IMR-90 (cell line): Measurements from ENCODE around the gene ITPR2. TPM values are rescaled to one million over a fixed set of nuclear protein-coding genes. Genes with fewer than 3 reads are reported as not detected.

Source experiments
- ATAC-seq: fragments of 200-7000 bp; cut with Tn5 transposase; 2 replicates; pipeline ENCODE4 v1.9.1; 2020; ENCODE audit warnings: low read depth, mild to moderate bottlenecking, moderate library complexity
- BruUV-seq: library from RNA; stranded (reverse); fragments of 400-500 nt; replicated peaks from 2 replicates; lab custom pipeline; 2021; lab: Mats Ljungman, UMichigan
- CTCF ChIA-PET: fragments of 300-600 bp; formaldehyde crosslinking; extraction: SDS; loops from one replicate; lab custom pipeline; 2021; ENCODE audit warnings: antibody characterized with exemption; lab: Yijun Ruan, JAX
- POLR2A ChIA-PET: fragments of 300-600 bp; sonication (Branson Sonifier 250); formaldehyde crosslinking; loops from one replicate; lab custom pipeline; 2022; ENCODE audit warnings: antibody characterized with exemption; ENCODE audit not compliant: unreplicated experiment; lab: Charles Lee
- DNase-seq: peaks from one replicate; pipeline ENCODE4 v3.0.0; 2013
- H2AFZ ChIP-seq: replicated peaks from 2 replicates; pipeline ENCODE3; 2013; ENCODE audit warnings: low read length, mild to moderate bottlenecking; ENCODE audit not compliant: poor library complexity
- H2AK5ac ChIP-seq: 2 replicates; pipeline ENCODE4 v1.6.1; 2013; ENCODE audit warnings: low read depth, low read length, inconsistent platforms
- H2AK9ac ChIP-seq: replicated peaks from 2 replicates; pipeline ENCODE3; 2013; ENCODE audit warnings: mild to moderate bottlenecking, low read depth, low read length, moderate library complexity; ENCODE audit not compliant: poor library complexity
- H2BK120ac ChIP-seq: 2 replicates; pipeline ENCODE4 v1.6.1; 2013; ENCODE audit warnings: low read depth, low read length, inconsistent platforms
- H2BK15ac ChIP-seq: 3 replicates; pipeline ENCODE4 v1.6.1; 2013; ENCODE audit warnings: low read depth, low read length, inconsistent platforms
- H2BK20ac ChIP-seq: 2 replicates; pipeline ENCODE4 v1.6.1; 2013; ENCODE audit warnings: low read depth, mild to moderate bottlenecking, inconsistent platforms, low read length, moderate library complexity
- H2BK5ac ChIP-seq: 2 replicates; pipeline ENCODE4 v1.6.1; 2013; ENCODE audit warnings: mild to moderate bottlenecking, low read depth, low read length, inconsistent platforms; ENCODE audit not compliant: poor library complexity, severe bottlenecking
- H3K14ac ChIP-seq: replicated peaks from 2 replicates; pipeline ENCODE4 v1.6.1; 2013; ENCODE audit warnings: low read depth, low read length, inconsistent platforms
- H3K18ac ChIP-seq: 2 replicates; pipeline ENCODE4 v1.6.1; 2013; ENCODE audit warnings: low read depth, low read length, control low read depth
- H3K23ac ChIP-seq: 2 replicates; pipeline ENCODE4 v1.6.1; 2013; ENCODE audit warnings: low read depth, low read length, inconsistent platforms
- H3K27ac ChIP-seq: 2 replicates; pipeline ENCODE4 v1.5.1; 2013; ENCODE audit warnings: mild to moderate bottlenecking, control low read depth, low read length; ENCODE audit not compliant: insufficient read depth
- H3K27me3 ChIP-seq: 2 replicates; pipeline ENCODE4 v1.6.1; 2013; ENCODE audit warnings: low read length; ENCODE audit not compliant: control insufficient read depth, insufficient read depth
- H3K36me3 ChIP-seq: 2 replicates; pipeline ENCODE4 v1.6.1; 2013; ENCODE audit warnings: low read length, mixed read lengths; ENCODE audit not compliant: control insufficient read depth, insufficient read depth
- H3K4ac ChIP-seq: 2 replicates; pipeline ENCODE4 v1.6.1; 2013; ENCODE audit warnings: low read depth, low read length, inconsistent platforms
- H3K4me1 ChIP-seq: 2 replicates; pipeline ENCODE4 v1.6.1; 2013; ENCODE audit warnings: low read length, mixed read lengths; ENCODE audit not compliant: control insufficient read depth, insufficient read depth
- H3K4me2 ChIP-seq: 2 replicates; pipeline ENCODE4 v1.6.1; 2013; ENCODE audit warnings: low read depth, mild to moderate bottlenecking, control low read depth, low read length, moderate library complexity
- H3K4me3 ChIP-seq: 2 replicates; pipeline ENCODE4 v1.5.1; 2013; ENCODE audit warnings: low read depth, mild to moderate bottlenecking, control low read depth, low read length, moderate library complexity; ENCODE audit not compliant: insufficient read depth
- H3K56ac ChIP-seq: 2 replicates; pipeline ENCODE4 v1.6.1; 2013; ENCODE audit warnings: low read length, inconsistent platforms; ENCODE audit not compliant: insufficient read depth; ENCODE audit errors: extremely low read depth
- H3K79me1 ChIP-seq, 2 experiments: 2 replicates each; pipeline ENCODE4 v1.6.1; 2013; ENCODE audit warnings: low read length in 2 of 2, inconsistent platforms in 1 of 2, low read depth in 1 of 2
- H3K9ac ChIP-seq: 2 replicates; pipeline ENCODE4 v1.6.1; 2013; ENCODE audit warnings: low read depth, low read length, control low read depth
- H3K9me1 ChIP-seq: 2 replicates; pipeline ENCODE4 v1.6.1; 2013; ENCODE audit warnings: low read length, inconsistent platforms; ENCODE audit not compliant: insufficient read depth
- H3K9me3 ChIP-seq: 2 replicates; pipeline ENCODE4 v1.6.1; 2013; ENCODE audit warnings: low read length; ENCODE audit not compliant: control insufficient read depth, insufficient read depth
- H4K20me1 ChIP-seq: 2 replicates; pipeline ENCODE4 v1.6.1; 2013; ENCODE audit warnings: low read length, inconsistent platforms; ENCODE audit not compliant: insufficient read depth
- H4K5ac ChIP-seq: 2 replicates; pipeline ENCODE4 v1.6.1; 2013; ENCODE audit warnings: mild to moderate bottlenecking, low read depth, low read length, control low read depth
- H4K8ac ChIP-seq, 2 experiments: 2 replicates each; pipeline ENCODE4 v1.6.1; 2013; ENCODE audit warnings: low read depth in 2 of 2, low read length in 2 of 2, control low read depth in 1 of 2, inconsistent platforms in 1 of 2
- H4K91ac ChIP-seq: 2 replicates; pipeline ENCODE4 v1.6.1; 2013; ENCODE audit warnings: low read depth, low read length, inconsistent platforms; ENCODE audit not compliant: insufficient read depth
- BHLHE40 ChIP-seq: fragments of 150-350 bp; IDR thresholded peaks from 2 replicates; pipeline ENCODE4 v1.6.1; 2016; ENCODE audit warnings: mild to moderate bottlenecking, low read depth, low read length
- CEBPB ChIP-seq: IDR thresholded peaks from 2 replicates; pipeline ENCODE4 v1.6.1; 2012; ENCODE audit warnings: low read depth, low read length, improper control_type of control experiment
- CHD1 ChIP-seq: IDR thresholded peaks from 2 replicates; pipeline ENCODE4 v1.6.1; 2012; ENCODE audit warnings: low read depth, low read length, improper control_type of control experiment
- CTCF ChIP-seq: conservative IDR thresholded peaks from 2 replicates; pipeline ENCODE4 v1.5.1; 2012; ENCODE audit warnings: mild to moderate bottlenecking, low read depth, low read length, improper control_type of control experiment
- ELK1 ChIP-seq: fragments of 150-350 bp; IDR thresholded peaks from 2 replicates; pipeline ENCODE4 v1.6.1; 2016; ENCODE audit warnings: low read depth, mild to moderate bottlenecking, low read length, moderate library complexity, borderline replicate concordance
- FOS ChIP-seq: fragments of 150-350 bp; IDR thresholded peaks from 2 replicates; pipeline ENCODE4 v1.6.1; 2016; ENCODE audit warnings: low read depth, low read length
- MAFK ChIP-seq: IDR thresholded peaks from 2 replicates; pipeline ENCODE4 v1.6.1; 2012; ENCODE audit warnings: low read depth, low read length, improper control_type of control experiment
- MAZ ChIP-seq: IDR thresholded peaks from 2 replicates; pipeline ENCODE4 v1.6.1; 2012; ENCODE audit warnings: low read depth, mild to moderate bottlenecking, low read length, improper control_type of control experiment, moderate library complexity, borderline replicate concordance
- MXI1 ChIP-seq: IDR thresholded peaks from 2 replicates; pipeline ENCODE4 v1.6.1; 2012; ENCODE audit warnings: low read depth, mild to moderate bottlenecking, low read length, moderate library complexity, borderline replicate concordance
- NFE2L2 ChIP-seq: fragments of 150-350 bp; IDR thresholded peaks from 2 replicates; pipeline ENCODE4 v1.6.1; 2016; ENCODE audit warnings: low read depth, mild to moderate bottlenecking, low read length
- POLR2A ChIP-seq: IDR thresholded peaks from 2 replicates; pipeline ENCODE4 v1.6.1; 2012; ENCODE audit warnings: mild to moderate bottlenecking, low read depth, low read length
- RAD21 ChIP-seq: IDR thresholded peaks from 2 replicates; pipeline ENCODE4 v1.6.1; 2012; ENCODE audit warnings: low read length, improper control_type of control experiment
- RCOR1 ChIP-seq: IDR thresholded peaks from 2 replicates; pipeline ENCODE4 v1.6.1; 2012; ENCODE audit warnings: mild to moderate bottlenecking, low read length, improper control_type of control experiment; ENCODE audit not compliant: insufficient replicate concordance
- RFX5 ChIP-seq: IDR thresholded peaks from 2 replicates; pipeline ENCODE4 v1.8.0; 2012; ENCODE audit warnings: low read depth, mild to moderate bottlenecking, low read length, moderate library complexity
- SMC3 ChIP-seq: fragments of 150-350 bp; IDR thresholded peaks from 2 replicates; pipeline ENCODE4 v1.6.1; 2016; ENCODE audit warnings: low read depth, mild to moderate bottlenecking, antibody characterized with exemption, low read length, moderate library complexity
- USF2 ChIP-seq: fragments of 150-350 bp; IDR thresholded peaks from 2 replicates; pipeline ENCODE4 v1.6.1; 2017; ENCODE audit warnings: mild to moderate bottlenecking, antibody characterized with exemption, low read length, low read depth
- WGBS, 2 experiments: methylation state at CpG; one replicate each; pipeline versions ENCODE4 v1.1.5 to v1.1.7; 2013; ENCODE audit warnings: missing lambda C conversion rate in 2 of 2; ENCODE audit not compliant: insufficient read length in 1 of 2; ENCODE audit errors: extremely low coverage in 2 of 2; 5-methylcytosine and 5-hydroxymethylcytosine counted together
- dilution Hi-C: fragments of 300-500 bp; cut with HindIII; formaldehyde crosslinking; loops from one replicate; pipeline ENCODE4 v1.14.3; 2018; ENCODE audit warnings: low sequenced_read_pairs; ENCODE audit not compliant: unreplicated experiment
- in situ Hi-C: fragments of 300-500 bp; cut with MboI; formaldehyde crosslinking; loops from 3 replicates; pipeline ENCODE4 v1.14.3; 2019; ENCODE audit warnings: low sequenced_read_pairs, inconsistent platforms, mixed read lengths
- intact Hi-C: fragments of 100-400 bp; cut with micrococcal nuclease; formaldehyde crosslinking; loops from 2 replicates; pipeline ENCODE4 v1.10.0; 2022
- polyA plus RNA-seq, 3 experiments: library from polyadenylated mRNA; depleted of rRNA; stranded (reverse); fragments of >200 nt; gene quantifications; 2 replicates each; pipeline ENCODE4 v1.2.3, GENCODE V29; 2012; ENCODE audit warnings: low replicate concordance in 1 of 3
- total RNA-seq: library from RNA; depleted of rRNA; stranded (reverse); fragments of >200 nt; gene quantifications from 2 replicates; pipeline ENCODE4 v1.2.3, GENCODE V29; 2012

Gene ITPR2
- total and polyA plus RNA-seq, 2 of the 4 experiments (the other 2 are of a cell fraction): 1.2 to 9.0 TPM

GRCh38 chr12:26805401-26805971 is 27.5 kb downstream of the ITPR2 start:
- Histone ChIP-seq H3K4me3 (no peak overlapping the region), H2BK120ac (no peak overlapping the region), H2AK9ac (no peak overlapping the region), H3K4me2 (no peak overlapping the region), H3K56ac (no peak overlapping the region), H2BK5ac (no peak overlapping the region), H3K9me1 (no peaks in the 10 kb centered on the region), H3K36me3 (no peaks in the 10 kb centered on the region; the same call in 1 of the 2 replicates), H4K5ac (no peak overlapping the region), H3K79me1 (peaks cover 3% of the 10 kb centered on the region in 2 experiments; a peak in 1 of 4 replicates), H4K20me1 (no peaks in the 10 kb centered on the region), H3K4ac (no peak overlapping the region), H2BK15ac (no peak overlapping the region), H3K18ac (no peak overlapping the region), H3K23ac (no peak overlapping the region), H3K4me1 (peaks cover 2% of the 10 kb centered on the region; the same call in 1 of the 2 replicates), H3K14ac (no peak overlapping the region), H2AK5ac (no peak overlapping the region), H3K27ac (no peak overlapping the region), H4K91ac (no peak overlapping the region), H3K27me3 (no peaks in the 10 kb centered on the region), H2BK20ac (no peak overlapping the region), H4K8ac (no peak overlapping the region), H3K9ac (no peak overlapping the region), H2AFZ (no peak overlapping the region), H3K9me3 (no peaks in the 10 kb centered on the region)
- WGBS, 2 experiments: 80% methylated on average over 1 of the region's 5 CpGs; no CpG with 5 or more reads in 1 of the 2 experiments
- no TSS peak for BruUV-seq
- in situ Hi-C loops (no loop called here), intact Hi-C loops (no loop called here), dilution Hi-C loops (no loop called here)
- TF ChIP-seq BHLHE40 (no peak), CEBPB (no peak), MAZ (no peak), RCOR1 (no peak), POLR2A (no peak), USF2 (no peak), MXI1 (no peak), CHD1 (no peak), MAFK (no peak), FOS (no peak), RAD21 (no peak), NFE2L2 (no peak), RFX5 (no peak), ELK1 (no peak), SMC3 (no peak), CTCF (no peak)
- DNase-seq: no peak
- ATAC-seq: no peak
- CTCF ChIA-PET: no interaction called here
- POLR2A ChIA-PET: no interaction called here
